Stimulated activated CD8-positive, alpha-beta memory T cell treated with anti-CD3 and anti-CD28 coated beads, Interleukin-12 subunit alpha, Interleukin-12 subunit beta, amount 100 ng/mL, for 1 hour (primary cell): Measurements from ENCODE around the gene TTLL1.
"Not testable (repeated sequence)": the region's sequence is repeated elsewhere in the genome, so short reads cannot be mapped to it uniquely, and the experiment has no call there.

Experiments
- DNase-seq: peaks from one replicate; pipeline ENCODE4 v3.0.0-alpha.2; 2020; ENCODE audit warnings: low read depth

The TTLL1 gene

GRCh38 chr22:43066844-43067385 is 22.3 kb downstream of the TTLL1 start:
- DNase-seq: no peak

DNA sequence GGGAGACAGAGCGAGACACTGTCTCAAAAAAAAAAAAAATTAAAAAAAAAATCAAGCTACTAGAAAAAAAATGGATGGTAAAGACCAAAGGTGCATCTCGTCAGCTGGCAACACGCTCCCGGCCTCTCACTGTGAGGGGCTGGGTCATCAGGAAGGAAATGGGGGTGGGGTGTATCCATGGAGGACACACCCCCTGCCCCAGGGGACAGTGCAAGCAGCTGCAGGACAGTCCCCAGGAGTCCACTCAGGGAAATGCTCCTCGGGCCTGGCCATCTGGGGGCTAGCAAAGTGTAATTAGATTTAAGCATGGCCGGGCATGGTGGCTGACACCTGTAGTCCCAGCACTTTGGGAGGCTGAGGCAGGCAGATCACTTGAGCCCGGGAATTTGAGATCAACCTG is 23.1 kb downstream of the TTLL1 start:
- no peak for DNase-seq

DNA sequence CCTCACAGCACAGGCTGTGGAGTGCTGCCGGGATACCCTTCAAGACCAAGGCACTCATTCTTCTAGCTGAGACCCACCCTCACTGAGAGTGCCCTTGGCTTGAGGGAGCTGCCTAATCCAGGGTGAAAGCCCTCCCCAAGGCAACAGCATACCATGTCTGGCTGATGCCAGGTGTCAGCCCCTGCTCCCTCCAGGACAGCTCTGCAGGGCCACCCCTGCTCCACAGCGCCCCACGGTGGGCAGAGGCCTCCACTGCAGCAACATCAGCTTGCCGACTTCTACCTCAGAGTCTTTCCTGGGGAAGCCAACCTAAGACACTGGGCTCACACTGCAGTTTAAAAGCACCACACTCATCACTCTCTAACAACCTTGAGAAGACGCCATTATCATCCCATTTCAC is 29.0 kb downstream of the TTLL1 start:
- DNase-seq: no peak

- no peak for DNase-seq
These were observed 31.6 kb downstream of the TTLL1 start for GRCh38 chr22:43057641-43058040.

DNA sequence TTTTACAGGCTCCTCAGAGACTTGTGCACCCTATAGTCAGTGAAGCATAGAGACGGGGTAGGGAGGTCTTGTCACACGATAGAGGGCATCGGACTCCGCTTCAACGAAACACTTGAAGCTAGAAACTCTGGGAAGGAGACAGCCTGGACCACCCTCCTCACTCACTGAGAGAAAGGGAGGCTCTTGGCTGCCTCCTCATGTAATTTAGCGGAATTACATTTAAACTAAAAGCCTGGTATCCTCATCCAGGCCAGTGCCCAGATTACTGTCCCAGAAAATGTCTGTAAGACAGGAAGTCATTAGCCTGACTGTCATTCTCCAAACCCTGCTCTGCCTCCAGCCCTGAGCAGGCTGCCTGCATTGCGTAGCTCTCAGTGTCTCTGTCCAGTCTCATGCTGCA is 36.0 kb downstream of the TTLL1 start:
- DNase-seq: no peak

- DNase-seq: no peak
These were observed 38.2 kb downstream of the TTLL1 start for GRCh38 chr22:43050995-43051394.

- DNase-seq: no peak
These were observed 41.6 kb downstream of the TTLL1 start for GRCh38 chr22:43047605-43048004.

DNA sequence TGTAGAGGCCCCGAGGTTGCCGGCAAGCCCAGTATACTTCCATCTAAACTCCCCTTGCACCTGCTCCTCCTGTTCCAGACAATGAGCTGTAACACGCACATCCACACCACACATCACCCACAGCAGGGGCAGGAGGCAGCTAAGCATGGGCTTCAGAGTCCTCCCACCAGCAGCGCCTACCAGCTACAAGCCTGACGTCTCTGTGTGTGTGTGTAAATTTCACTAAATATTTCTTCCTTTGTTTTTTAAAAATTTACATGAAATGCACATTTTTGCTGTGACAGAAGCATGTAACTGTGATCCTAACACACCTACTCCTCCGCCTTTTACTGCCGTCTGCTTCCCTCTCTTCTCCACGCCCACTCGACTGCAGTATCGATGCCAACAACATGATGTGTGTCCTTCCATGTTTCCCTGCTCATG is 44.9 kb downstream of the TTLL1 start:
- DNase-seq: no peak

GRCh38 chr22:43042101-43042780 is 47.0 kb downstream of the TTLL1 start:
- no peak for DNase-seq

GRCh38 chr22:43039800-43040199 is 49.4 kb downstream of the TTLL1 start:
- no peak for DNase-seq

GRCh38 chr22:43038325-43038724 is 50.9 kb downstream of the TTLL1 start:
- DNase-seq: no peak

DNA sequence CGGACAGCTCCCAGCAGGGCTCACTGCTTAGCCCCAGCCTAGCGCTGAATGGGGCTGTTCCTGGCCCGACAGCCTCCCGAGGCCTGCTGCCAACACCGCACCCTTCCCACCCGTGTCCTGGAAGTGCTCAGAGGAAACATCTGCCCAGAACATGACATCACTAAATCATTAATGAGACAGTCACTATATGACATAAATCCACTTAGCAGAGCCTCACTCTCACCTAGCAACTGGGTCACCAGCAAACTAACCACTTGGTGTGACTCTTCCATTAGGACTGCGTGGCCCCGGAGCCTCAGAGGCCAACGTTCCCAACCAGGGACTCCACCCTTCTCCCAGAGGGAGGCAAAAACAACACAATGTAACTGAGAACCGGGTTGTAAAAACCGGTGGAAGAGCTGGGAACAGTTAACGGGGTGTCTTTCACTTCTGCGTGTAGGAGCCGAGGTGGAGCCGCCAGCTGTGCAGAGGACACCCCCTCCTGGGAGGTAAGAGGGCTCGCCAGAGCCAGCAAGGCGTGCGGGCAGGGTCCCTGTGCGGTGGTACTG is 52.8 kb downstream of the TTLL1 start:
- no peak for DNase-seq

GRCh38 chr22:43035250-43035649 is 53.9 kb downstream of the TTLL1 start:
- DNase-seq: no peak

- no peak for DNase-seq
These were observed 57.6 kb downstream of the TTLL1 start for GRCh38 chr22:43031617-43032016.

DNA sequence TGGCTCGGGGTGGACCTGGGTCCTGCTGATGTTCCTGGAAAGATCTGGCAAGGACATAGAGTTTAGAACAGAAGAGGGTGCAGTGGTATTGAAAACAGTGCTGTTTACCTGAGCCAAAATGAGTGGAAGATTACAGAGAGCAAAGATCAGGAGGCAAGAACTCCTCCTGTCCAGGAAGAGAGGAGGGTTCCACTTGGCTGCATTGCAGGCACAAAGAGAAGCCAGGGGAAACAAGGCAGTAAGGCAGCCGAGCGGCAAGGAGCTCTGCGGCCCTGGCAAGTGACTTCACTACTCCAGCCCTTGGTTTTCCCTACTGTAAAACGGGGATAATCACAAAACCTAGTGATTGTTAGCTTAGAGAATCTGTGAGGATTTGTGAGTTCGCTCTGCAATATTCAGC is 70.6 kb downstream of the TTLL1 start:
- DNase-seq: no peak

DNA sequence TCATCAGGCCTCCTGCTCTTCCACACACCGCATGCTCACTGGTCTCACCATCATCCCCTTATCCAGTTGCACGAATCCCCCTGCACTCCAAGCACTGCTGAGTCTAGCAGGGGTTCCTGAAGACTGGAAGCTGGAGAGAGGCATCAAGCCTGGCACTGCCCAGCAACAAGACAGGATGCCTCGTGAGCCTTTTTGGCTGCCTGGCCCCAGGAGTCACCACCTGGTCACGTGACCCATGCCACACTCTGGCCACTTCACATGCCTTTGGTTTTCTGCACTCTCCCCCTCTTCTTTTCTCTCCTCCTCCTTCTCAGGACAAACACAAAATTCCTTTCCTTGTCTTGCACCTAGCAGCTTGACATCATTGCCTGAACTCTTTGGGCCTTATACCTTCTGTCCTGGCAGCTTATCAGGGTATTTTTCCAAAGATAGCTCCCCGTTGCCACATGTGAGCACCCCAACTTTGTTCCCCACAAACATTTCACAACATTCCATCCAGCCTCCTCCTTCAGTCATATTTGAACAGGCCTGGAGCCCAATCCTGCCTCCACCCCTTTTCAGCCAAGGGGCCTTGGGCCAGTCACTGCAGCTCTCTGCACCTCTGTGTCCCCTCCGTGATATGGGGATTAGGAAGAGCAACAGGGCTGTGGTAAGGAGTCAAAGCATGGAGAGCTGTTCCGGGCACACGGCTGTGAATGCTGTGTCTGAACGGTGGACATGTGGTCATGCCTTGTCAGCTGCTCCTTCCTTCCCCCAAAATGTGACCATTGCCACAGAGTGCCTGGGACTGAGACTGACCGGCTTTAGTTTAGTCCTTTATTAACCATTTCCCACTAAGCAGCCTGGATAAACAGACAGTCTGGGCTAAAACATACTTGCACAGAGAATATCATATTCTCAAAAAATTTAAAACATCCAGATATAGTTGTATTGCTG is 71.4 kb downstream of the TTLL1 start:
- DNase-seq: no peak

DNA sequence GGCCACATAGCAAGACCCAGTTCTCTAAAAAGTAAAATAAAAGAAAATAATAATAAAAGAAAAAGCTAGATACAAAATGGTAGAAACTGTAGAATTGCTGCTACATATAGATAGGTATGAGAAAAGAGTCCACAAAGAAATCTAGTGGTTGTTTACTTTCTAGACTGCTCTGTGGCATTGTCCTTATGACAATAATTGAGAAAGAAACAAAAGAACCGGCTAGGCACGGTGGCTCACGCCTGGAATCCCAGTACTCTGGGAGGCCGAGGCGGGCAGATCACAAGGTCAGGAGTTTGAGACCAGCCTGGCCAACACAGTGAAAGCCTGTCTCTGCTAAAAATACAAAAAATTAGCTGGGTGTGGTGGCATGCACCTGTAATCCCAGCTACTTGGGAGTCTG is 73.0 kb downstream of the TTLL1 start:
- DNase-seq: not testable (repeated sequence)

GRCh38 chr22:43015677-43016042 is 73.5 kb downstream of the TTLL1 start:
- no peak for DNase-seq

GRCh38 chr22:43014869-43015676 is 74.1 kb downstream of the TTLL1 start, which contains the start of gene PACSIN2:
Gene PACSIN2 (minus strand): TSS chr22:43015149. CDS start chr22:42912080, 103,069 bp downstream.
- DNase-seq: peak; percentile 98

DNA sequence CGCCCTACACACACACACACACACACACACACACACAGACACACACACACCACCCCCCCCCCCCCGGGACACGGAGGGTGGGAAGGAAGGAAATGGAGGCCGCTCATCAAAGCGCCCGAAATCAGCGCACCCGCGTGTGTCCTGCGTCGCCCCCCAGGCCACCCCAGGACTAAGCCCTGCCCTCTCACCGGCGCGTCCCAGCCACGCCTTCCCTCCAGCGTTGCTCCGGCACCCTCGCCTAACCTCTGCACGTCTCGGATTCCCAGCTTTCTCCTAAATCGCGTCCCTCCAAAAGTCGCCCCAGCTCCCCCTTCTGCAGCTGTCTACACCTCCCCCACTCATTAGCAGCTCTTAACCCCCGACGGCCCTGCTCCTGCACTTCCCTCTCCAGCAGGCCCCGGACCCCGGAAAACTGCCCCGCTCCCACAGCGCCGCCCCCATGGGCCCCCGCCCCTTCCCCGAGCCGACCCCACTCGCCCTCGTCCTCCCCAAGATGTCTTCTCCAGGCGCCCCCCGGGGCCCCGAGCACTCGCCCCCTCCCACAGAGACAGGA is 74.8 kb downstream of the TTLL1 start:
- DNase-seq: no peak
